ENCODE results near the gene XCR1. TPM values are rescaled to one million over a fixed set of nuclear protein-coding genes. Genes with fewer than 3 reads are reported as not detected.
"Not testable (repeated sequence)": the region's sequence is repeated elsewhere in the genome, so short reads cannot be mapped to it uniquely, and the experiment has no call there.

The XCR1 gene
- total RNA-seq, 1 donor from 2014 or later, result not detected

DNA sequence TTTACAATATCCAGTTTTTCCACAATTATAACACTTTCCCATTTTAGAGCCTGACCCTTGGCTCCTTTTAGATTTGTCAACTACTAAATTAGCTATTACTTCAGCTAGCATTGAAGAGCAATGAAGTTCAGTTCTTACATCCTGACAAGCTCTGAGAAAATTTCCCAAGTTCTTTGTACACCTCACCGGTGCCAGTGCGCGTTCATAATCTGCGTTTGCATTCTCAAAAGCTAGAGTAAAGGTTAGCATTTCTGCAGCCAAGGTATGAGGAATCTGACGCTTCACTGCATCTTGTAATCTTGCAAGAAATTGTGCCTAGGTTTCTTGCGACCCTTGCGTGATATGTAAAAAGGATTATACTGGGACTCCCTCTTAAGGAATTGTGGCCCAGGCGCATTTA, 25.2 kb upstream of the XCR1 start:
- no peak for DNase-seq (ENCODE audit: low spot score)
- intact Hi-C loops (cut with DNase I), result no loop called here

DNA sequence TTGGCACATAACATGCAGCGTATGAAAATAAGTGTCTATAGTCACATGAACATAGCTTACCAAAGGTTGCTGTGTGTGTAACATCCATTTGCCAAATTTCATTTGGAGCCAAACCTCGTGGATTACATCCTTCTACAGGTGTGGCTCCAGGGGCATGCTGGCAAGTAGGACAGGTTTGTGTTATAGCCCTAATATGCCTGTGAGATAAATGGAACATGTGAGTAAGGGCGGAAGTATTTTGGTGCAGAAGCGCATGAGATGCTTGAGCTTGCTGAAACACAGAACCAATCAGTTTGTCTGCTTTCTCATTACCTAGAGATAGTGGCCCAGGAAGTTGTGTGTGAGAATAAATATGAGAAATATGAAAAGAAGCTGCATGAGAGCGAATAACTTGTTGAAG, 21.8 kb upstream of the XCR1 start:
- no peak for DNase-seq (ENCODE audit: low spot score)
- intact Hi-C loops (cut with DNase I), result no loop called here

DNA sequence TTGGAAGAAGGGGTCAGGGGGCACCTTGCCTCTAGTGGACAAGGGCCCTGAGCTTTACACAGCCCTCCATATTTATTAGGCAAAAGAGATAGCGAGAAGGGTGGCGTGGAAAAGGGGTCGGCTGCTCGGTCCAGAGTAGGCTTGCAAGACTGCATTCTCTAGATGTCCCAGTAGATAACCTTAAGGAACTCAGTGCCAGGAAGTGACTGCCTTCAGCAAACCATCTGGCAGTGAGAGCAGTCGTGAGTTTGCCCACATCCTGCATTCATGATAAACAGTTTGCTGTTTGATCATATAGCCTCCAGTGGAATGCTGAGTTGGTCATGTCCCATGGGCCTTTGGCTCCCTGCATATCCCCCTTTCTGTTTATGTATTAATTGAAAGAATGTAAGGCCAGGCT, 18.9 kb upstream of the XCR1 start:
- intact Hi-C loops (cut with DNase I); DNase-seq (ENCODE audit: low spot score): not testable (repeated sequence)

DNA sequence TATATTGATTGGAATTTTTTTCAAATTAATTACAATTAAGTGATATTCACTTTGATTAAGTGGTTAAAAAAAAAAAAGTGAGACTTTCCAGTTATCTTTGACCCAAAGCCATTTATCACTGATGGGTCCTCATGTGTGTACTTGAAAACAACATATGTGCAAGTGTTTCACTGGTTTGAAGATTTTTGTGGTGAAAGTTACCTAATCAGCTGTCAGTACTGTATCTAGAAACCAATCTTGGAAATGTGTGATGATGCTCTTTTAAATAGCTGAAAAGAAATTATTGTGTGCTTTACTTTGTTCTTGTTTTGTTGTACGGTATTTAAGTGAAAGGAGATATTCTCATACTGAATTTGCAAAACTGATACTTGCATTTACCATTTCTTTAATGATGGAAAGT, 11.6 kb upstream of the XCR1 start:
- intact Hi-C loops (cut with DNase I), result no loop called here
- DNase-seq (ENCODE audit: low spot score), result no peak

DNA sequence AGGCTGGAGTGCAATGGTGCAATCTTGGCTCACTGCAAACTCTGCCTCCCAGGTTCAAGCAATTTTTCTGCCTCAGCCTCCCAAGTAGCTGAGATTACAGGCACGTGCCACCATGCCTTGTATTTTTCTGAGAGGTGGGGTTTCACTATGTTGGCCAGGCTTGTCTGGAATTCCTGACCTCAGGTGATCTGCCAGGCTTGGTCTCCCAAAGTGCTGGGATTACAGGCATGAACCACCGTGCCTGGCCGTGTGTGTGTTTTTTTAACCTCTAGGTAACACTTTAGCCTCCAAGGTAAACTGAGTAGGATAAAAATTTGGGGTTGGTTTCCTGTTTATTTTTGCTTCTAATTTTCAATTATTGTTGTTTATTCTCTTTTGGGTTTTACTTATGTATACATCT, 10.8 kb upstream of the XCR1 start:
- intact Hi-C loops (cut with DNase I); DNase-seq (ENCODE audit: low spot score): not testable (repeated sequence)

DNA sequence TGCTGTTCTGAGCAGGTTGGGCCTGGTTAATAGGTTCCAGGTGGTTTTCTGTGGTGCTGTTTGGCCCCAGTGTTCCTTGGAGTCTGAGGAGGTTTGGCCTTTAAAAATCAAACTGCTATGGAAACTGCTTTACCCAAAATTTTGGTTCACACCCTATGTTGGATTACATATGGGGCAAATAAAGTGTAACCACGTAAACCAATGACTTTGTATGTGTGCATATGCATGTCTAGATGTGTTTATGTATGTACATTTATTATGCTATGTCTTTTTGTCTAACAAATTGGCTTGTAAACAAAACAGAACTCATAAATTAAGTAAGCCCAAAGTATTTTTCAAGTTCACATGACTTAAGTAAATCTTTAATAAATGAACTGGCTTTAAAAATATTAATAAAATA, 8.9 kb upstream of the XCR1 start:
- intact Hi-C loops (cut with DNase I), result no loop called here
- no peak for DNase-seq (ENCODE audit: low spot score)

DNA sequence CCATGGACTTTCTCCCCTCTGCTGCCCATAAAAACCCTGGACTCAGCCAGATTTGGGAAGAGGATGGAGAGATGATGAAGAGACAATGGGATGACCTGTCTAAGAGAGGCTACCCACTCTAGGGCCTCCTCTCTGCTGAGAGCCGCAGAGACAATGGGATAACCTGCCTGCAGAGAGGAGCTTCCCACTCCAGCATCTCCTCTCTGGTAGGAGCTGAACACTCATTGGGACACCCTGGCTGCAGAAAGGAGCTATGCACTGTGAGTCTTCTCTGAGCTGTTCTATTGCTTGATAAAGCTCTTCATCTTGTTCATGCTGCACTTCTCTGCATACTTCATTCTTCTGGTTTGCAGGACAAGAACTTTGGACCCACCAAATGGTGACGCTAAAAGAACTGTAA, 4.5 kb upstream of the XCR1 start:
- intact Hi-C loops (cut with DNase I), result no loop called here
- DNase-seq (ENCODE audit: low spot score), result no peak

DNA sequence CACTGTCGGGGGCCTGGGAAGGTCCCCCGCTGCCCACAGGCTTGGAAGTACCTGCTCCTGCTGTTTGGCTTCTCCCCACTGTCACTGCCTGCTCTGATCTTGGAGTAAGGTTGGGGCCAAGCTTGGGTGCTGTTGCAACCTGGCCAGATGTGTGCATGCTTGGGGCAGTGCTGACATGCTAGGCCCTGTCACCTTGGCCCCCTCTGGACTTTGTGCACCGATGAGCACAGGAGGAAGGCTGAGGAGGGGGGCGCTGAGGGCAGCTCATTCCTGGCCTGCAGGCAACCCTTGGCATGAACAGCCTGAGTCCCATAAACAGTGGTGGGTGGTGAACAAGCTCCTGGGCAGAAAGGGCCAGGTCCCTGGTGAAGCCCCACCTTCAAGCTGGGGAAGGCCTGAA, 4.0 kb upstream of the XCR1 start:
- intact Hi-C loops (cut with DNase I), result no loop called here
- no peak for DNase-seq (ENCODE audit: low spot score)

DNA sequence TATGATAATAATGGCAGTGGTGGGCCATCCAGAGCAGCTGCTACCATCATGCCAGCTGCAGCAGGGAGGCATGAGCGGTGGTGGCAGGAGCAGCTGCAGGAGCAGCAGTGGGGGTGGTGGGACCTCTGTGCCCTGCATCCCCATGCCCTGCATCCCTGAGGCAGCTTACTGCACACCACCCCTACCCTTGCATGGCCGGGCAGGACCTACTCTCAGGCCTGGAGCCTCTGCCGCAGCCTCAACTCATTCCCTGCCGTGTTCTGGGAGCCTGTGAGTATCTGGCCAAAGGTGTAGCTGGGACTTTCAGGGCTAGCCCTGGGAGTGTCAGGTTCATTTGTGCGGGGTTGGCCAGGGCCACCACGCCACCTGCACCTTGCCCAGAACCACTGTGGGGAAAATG, 3.3 kb upstream of the XCR1 start:
- intact Hi-C loops (cut with DNase I), result no loop called here
- no peak for DNase-seq (ENCODE audit: low spot score)

DNA sequence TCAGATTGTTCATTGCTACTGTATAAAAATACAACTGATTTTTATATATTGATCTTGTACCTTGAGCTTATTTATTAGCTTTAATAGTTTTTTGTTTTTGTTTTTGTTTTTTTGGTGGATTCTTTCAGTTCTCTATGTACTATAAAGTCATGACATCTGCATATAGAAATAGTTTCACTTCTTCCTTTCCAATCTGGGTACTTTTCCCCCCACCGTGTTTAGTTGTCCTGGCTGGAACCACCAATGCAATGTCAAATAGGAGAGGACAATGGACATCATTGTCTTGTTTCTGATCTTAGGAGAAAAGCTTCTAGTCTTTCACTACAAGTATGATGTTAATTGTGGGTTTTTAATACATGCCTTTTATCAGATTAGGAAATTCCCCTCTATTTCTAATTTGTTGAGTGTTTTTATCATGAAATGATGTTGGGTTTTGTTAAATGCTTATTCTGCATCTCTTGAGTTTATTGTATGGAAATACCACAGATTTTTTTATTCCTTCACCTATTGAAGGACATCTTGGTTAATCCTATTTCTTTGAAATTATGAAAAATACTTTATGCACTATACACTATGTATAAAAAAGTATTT, 2.8 kb upstream of the XCR1 start:
- DNase-seq (ENCODE audit: low spot score), result no peak

DNA sequence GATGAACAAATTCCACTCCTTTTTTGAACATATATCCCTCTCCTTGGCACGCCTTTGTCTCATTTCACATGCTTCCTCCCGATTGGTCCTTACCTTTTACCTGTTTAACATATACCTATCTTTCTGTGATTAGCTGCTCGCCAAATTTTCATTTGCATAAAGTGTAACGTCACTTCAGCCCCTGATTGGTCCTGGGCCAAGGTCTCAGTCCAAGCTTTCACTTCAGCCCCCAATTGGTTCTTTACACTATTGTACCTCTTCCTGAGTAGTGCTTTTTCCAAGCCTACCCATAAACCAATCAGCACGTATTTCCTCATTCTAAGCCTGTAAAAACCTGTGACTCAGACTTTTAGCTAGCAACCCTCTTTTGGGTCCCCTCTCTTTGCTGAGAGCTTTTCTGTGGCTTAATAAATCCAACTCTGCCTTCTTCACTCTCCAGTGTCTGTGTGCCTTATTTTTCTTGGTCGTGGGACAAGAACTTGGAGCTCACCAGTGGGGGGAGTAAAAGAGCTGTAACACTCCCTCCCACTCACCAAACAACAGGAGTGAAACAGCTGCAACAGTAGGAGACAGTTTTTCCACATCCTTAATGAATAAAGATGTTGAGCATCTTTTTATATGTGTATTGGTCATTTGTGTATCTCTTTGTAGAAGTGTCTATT, 584 bp upstream of the XCR1 start:
- intact Hi-C loops (cut with DNase I), result no loop called here
- no peak for DNase-seq (ENCODE audit: low spot score)

More for the DNA sequence above, 2.8 kb upstream of the XCR1 start:
- intact Hi-C loops (cut with DNase I), result no loop called here

DNA sequence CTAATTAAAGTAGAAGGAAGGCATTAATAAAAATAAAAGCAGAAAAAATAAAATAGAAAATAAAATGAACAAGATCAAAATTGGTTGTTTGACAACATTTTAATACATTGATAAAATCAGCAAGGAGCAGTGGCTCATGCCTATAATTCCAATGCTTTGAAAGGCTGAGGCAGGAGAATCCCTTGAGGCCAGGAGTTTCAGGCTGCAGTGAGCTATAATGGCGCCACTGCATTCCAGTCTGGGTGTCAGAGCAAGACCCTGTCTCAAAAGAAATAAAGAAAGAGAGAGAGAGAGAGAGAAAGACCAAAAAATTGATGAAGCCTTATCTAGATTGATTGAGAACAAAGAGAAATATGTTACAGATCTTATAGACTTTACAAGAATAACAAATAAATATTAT, 2.1 kb downstream of the XCR1 start:
- intact Hi-C loops (cut with DNase I), result no loop called here
- DNase-seq (ENCODE audit: low spot score), result no peak

DNA sequence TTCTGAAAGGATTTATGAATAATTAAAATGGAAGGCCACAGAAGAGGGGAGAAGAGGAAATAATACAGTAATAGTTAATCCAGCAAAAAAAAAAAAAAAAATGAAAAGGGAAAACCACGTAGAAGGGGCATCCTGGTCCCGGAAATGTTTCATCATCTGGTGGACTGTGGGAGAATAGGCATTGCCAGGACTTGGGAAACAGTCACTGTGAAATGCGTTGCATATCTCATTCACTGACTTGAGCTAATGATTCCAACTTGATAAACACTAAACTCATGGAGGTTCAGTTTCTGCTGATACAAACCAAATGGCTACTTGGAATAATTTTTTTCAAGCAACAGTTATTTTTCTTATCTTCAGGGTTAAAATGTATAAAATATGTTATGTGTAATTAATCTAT, 3.2 kb downstream of the XCR1 start:
- no peak for DNase-seq (ENCODE audit: low spot score)
- intact Hi-C loops (cut with DNase I), result no loop called here

DNA sequence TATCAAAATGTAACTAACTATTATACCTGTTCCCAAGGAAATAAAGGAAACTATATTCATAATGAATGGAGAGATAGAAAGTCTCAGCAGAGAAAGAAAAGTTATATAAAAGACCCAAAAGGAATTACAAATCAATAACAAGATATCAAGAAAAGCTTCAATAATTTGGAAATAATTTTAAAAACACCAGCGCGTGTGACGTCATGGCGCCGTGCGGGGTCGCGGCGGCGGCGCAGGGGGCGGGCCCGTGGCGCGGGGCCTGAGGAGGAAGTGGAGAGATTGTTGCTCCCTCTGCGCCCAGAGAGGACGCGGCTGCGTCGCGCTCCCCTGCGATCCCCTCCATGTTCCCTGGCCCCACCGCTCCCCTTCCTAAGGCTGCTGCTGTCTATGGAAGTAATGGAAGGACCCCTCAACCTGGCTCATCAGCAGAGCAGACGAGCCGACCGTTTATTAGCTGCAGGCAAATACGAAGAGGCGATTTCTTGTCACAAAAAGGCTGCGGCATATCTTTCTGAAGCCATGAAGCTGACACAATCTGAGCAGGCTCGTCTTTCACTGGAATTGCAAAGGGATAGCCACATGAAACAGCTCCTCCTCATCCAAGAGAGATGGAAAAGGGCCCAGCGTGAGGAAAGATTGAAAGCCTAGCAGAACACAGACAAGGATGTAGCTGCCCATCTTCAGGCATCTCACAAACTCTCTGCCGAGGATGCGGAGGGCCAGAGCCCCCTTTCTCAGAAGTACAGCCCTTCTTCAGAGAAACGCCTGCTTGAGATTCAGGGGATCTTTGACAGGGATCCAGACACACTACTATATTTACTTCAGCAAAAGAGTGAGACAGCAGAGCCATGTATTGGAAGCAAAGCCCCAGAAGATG, 4.1 kb downstream of the XCR1 start:
- DNase-seq (ENCODE audit: low spot score), result no peak
- intact Hi-C loops (cut with DNase I), result no loop called here

DNA sequence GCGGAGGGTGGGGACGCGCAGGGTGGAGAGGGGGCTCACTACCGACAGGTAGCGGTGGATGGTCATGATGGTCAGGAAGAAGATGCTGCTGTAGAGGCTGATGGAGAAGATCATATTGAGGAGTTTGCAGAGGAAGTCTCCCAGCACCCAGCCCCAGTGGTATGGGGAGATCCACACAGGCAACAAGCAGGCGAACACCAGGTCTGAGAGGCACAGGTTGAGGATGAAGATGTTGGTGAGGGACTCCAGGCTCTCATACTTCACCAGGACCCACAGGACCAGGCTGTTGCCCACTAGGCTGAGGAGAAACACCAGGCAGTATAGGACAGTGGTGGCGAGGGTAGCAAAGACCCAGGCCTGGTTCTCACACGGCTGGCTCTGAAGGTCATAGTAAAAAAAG, 5.8 kb downstream of the XCR1 start:
- intact Hi-C loops (cut with DNase I), result no loop called here
- DNase-seq (ENCODE audit: low spot score), result no peak

DNA sequence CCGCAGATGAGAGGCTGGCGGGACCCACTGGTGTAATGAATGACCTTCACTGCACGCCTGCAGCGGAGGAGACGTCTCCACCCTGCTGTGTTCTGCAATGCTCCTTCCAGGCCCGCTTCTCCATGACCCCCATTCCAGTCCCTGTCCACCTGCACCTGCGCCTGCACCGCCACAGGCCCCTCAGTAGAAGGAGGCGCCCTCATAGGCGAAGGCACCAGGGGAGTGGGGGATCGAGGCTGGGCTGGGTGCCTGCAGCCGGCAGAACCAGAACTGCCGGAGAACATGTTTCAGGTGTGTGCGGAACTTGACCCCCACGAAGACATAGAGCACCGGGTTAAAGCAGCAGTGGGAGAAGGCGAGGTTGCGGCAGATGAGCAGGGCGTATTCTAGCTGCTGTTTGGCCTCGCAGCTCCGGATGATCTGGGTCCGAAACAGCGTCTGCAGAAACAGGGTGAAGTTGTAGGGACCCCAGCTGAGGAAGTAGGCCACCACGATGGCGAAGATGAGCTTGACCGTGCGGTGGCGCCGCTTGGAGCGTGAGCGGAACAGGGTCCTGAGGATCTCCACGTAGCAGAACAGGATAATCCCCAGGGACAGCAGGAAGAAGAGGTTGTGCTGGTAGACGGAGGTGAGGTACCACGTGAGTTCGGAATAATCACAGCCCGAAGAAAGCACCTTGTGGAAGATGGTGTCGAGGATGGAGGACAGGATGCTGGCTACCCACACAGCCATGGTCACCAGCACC, 6.3 kb downstream of the XCR1 start:
- intact Hi-C loops (cut with DNase I), result no loop called here
- DNase-seq (ENCODE audit: low spot score), result no peak

DNA sequence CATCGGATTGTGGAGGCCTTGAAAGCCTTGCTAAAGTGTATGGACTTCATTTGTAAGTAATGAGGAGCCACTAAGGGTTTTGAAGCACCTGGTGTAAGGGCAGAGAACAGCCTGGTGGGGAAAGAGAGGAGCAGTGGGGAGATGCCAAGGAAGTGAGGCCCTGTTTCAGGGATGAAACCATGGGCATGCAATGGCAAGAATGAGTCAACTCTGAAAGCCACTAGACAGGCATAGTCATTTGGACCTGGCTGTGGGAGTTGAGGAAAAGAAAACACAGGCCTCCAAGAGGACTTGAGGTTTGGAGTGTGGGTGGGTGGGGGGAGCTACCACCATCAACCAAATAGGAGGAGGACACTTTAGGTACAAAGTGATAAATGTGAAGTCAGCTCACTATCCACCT, 7.6 kb downstream of the XCR1 start:
- DNase-seq (ENCODE audit: low spot score), result no peak
- intact Hi-C loops (cut with DNase I), result no loop called here

DNA sequence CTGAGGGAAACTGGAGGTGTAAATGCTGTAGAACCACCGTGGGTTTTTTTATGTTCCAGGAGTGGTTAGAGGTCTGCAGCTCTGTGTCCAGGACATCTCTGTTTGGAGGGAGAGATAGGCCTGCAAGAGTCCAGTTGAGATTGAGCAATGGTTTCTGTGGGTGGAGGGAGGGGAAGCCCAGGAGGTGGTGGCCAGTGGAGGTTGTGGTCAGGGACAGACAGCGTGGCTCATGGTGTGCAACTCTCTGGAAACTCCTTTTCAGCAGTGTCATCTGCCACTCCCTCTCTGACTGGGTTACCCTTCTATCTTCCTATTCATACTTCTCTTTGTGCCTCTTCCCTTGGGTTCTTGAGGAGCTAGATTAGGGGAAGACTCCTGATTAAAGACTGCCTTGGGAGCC, 9.6 kb downstream of the XCR1 start:
- no peak for DNase-seq (ENCODE audit: low spot score)
- intact Hi-C loops (cut with DNase I), result no loop called here

DNA sequence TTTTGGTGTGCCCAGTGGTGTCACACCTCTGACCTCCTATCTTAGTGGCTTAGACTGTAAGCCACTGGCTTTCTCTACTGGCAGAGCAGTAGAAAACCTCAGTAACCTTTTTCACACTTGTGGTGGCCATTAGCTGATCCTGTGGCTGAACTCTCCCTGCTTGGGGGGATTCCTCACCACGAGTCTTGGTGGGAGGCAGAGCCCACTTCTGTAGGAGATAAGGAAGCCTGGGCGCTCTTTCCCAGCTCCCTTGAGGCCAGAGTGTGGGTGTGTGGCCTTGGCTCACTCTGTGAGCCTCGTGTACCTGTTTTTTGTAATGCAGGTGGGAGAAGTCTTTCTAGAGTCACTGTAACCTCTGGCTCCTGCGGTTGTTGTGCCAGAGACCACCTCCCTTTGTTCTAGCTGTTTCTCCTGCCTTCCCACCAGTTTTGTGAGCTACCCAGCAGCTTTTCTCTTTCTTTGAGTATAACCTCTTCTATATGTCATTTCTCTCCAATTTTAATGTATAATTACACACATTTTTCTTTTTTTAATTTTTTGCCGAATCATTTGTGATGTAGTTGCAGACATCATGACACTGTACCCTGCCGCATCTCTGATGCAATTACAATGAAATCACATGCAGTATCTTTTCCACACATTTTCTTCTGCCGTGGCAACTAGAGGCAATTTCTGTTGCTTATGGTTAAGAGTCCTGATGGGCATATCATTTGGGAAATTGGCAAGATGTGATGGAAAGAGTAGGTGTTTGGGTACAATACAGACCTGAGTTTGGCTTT, 13.8 kb downstream of the XCR1 start:
- DNase-seq (ENCODE audit: low spot score), result no peak
- intact Hi-C loops (cut with DNase I), result no loop called here

DNA sequence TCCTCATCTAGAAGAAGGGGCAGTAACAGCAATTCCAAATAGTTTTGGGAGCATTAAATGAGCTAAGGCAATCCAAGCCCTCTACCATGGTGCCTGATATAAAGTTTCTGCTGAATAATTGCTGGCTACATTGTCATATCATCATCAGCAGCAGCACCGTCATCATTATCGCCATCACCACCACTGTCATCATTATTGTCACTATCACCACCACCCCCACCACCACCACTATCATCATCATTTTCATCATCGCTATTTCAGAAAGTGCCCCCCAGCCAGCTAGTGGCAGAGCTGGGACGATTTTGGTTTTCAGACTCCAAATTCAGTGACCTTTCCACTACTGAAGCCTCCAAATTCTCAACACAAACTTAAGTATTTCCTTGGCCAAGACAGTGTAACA, 15.0 kb downstream of the XCR1 start:
- DNase-seq (ENCODE audit: low spot score), result no peak
- intact Hi-C loops (cut with DNase I), result no loop called here
